ENCODE measurements around the gene CKAP4.

The CKAP4 gene

GRCh38 chr12:106239241-106239950 is 8.4 kb downstream of the CKAP4 start:
- no peak for DNase-seq

DNA sequence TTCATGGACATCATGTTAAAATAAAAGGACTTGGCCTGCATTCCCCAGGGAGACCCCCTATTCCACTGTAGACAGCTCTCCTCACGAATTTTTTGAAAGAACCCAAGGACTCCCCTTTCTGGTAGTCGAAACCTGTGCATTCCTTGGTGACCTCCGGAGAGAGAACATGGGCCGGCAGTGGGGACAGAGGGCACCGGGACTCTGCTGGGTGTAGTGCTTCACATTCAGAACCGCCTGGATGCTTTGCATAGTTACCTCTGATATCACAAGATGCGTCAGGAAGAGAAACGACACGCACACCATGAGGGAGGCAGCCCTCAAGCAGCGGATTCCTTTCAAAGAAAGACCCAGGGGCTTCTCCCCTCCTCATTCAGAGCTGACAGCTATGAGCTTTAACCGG is 9.7 kb downstream of the CKAP4 start:
- DNase-seq, result no peak

- DNase-seq, result no peak
Measured at GRCh38 chr12:106235770-106236169, 12.1 kb downstream of the CKAP4 start.

DNA sequence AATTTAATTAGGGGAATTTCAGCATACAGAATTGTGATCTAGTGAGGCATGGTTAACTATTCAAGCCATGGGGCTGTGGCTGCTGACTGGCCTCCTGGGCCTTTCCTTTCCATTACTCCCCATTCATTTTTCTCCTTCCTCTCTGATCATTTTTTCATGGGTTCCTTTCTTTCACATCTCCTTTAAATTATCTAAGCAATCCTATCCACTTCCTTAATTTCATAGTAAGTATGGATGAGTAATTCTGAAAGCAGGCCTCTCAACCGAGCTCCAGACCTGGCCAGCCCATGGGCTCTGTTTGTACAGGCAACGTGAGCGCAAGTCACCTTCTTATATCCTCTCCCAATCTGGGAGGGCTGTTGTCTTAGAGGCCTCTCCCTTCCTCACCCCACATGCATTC is 13.4 kb downstream of the CKAP4 start:
- no peak for DNase-seq

DNA sequence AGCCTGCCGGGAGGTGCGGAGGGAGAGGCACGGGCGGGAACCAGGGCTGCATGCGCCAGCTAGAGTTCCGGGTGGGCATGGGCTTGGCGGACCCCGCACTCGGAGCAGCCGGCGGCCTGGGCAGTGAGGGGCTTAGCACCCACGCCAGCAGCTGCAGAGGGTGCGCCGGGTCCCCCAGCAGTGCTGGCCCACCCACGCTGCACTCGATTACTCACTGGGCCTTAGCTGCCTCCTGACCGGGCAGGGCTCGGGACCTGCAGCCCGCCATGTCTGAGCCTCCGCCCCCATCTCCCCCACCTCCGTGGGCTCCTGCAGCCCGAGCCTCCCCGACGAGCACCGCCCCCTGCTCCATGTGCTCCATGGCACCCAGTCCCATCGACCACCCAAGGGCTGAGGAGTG is 14.8 kb downstream of the CKAP4 start:
- DNase-seq, result no peak

DNA sequence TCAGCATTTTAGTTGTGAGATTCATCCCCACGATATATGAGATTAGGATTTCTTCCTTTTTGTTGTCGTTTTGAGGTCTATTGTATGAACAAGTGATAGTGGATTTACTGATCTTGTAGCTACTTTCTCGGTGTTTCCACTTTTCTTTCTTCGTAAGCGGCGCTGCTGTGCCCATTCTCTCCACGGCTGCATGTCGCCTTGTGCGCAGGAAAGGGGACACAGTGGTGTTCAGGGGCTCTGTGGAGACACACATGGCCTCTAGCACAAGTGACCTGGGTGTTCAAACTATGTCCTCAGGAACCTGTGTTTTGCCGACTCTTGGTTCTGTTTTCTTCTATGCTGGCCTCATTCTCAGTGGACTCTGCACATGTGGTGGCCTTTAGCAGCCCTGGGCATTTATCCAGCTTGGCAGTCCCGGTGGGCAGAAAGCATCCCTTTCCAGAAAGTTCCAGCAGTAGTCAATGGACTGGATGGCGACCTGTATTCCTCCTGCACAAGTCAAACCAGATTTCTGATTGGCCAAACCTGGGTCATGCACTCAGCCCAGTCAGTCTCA is 18.7 kb downstream of the CKAP4 start:
- DNase-seq, result no peak

DNA sequence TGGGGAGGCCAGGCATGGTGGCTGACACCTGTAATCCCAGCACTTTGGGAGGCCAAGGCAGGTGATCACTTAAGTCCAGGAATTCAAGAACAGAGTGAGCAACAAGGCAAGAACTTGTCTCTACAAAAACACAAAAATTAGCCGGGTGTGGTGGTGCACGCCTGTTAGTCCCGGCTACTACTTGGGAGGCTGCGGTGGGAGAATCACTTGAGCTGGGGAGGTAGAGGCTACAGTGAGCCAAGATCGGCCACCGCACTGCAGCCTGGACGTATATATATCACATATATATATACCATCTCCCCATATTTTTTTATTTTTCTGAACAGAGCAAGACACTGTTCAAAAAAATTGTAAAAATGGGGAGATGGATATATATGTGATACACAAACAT is 19.5 kb downstream of the CKAP4 start:
- DNase-seq, result no peak

- DNase-seq, result peak; percentile 79
Measured at GRCh38 chr12:106227641-106228319, 20.0 kb downstream of the CKAP4 start.

- peak; percentile 51 for DNase-seq
Measured at GRCh38 chr12:106226884-106227640, 20.8 kb downstream of the CKAP4 start.

DNA sequence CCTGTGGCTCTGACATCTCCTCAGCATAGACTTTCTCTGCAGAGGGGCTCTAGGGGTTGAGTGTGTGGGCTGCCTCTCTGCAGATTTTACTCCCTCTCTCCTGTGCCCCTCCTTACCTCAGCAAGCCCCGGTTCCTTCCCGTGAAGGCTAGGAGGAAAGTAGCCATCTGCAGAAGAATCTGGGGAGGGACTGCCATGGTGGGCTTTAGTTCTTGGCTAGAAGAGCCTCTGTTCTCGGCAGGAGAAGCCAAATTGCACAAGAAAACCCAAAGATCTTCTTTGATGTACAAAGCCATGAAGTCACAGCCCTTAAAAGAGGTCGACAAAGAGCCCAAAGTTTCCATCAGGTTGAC is 23.5 kb downstream of the CKAP4 start:
- DNase-seq, result no peak

- DNase-seq, result peak; percentile 58
Measured at GRCh38 chr12:106223485-106224354, 24.1 kb downstream of the CKAP4 start.

DNA sequence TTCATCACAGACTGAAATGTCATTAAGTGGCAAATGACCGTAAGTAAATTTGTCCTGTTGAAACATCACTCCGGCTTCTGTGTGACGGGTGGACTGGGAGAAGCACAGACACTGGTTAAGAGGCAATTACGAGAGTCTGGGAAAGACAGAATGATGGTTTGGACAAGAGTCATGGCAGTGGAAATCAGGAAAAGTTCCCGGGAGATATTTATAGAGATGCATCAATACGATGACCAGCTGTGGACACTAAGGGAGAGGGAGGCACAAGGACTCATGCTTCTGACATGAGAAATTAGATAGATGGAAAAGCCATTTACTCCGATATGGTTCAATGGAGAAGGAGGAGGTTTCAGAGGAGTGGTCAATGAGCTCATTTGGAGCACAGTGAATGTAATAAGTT is 27.3 kb downstream of the CKAP4 start:
- DNase-seq, result no peak

GRCh38 chr12:106219043-106219442 is 28.8 kb downstream of the CKAP4 start:
- DNase-seq, result no peak

GRCh38 chr12:106217706-106218105 is 30.1 kb downstream of the CKAP4 start:
- no peak for DNase-seq

GRCh38 chr12:106214571-106214970 is 33.2 kb downstream of the CKAP4 start:
- DNase-seq, result no peak

DNA sequence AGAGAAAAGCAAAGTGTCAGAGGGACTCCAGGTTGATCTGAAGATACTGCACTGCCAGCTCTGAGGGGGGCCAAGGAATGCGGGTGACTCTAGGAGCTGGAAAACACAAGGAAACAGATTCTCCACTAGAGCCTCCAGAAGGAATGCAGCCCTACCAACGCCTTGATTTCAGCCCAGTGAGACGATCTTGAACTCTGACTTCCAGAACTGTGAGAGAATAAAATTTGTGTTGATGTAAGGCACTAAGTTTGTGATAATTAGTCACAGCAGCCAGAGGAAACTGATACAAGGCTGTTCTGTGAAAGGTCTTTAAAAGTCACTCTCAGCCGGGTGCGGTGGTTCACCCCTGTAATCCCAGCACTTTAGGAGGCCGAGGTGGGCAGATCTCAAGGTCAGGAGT is 34.2 kb downstream of the CKAP4 start:
- no peak for DNase-seq

- DNase-seq, result no peak
Measured at GRCh38 chr12:106211973-106212372, 35.8 kb downstream of the CKAP4 start.

DNA sequence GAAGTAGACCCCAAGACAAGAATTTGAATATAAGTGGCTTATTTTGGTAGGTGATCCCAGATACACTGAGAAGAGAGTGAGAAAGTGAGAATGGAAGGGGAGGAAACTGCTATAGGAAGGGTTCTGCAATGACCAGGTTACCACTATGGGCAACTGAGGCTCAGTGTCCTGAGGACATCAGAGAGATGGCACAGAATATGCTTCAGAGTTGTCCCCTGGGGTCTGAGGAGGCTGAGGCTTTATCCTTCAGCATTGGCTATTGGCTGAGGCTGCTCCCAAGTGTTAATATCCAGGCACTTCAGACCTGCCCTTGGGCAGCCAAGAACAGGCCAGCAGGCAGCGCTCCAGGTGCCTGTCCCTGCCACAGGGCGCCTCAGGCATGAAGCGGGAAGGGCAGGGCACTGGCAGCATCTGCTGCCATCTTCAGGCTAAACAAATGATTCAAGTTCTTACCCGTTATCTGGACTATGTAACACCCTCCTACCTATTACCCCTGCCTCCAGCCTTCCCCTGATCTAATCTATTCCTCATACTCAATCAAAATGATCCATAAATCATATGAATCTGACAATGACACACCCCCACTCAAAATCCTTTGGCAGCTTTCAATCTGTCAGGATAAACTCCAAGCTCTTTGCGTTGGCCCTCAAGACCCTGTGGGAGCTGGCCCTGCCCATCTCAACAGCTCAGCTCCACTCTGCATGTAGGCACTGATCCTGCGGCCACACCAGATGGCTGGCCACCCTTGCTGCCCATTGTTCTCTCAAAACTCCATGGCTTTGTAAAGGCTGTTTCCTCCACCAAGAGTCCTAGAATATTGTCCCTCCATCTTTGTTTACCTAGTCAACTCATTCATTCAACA is 42.4 kb downstream of the CKAP4 start:
- no peak for DNase-seq

- no peak for DNase-seq
Measured at GRCh38 chr12:106204312-106204711, 43.5 kb downstream of the CKAP4 start.

DNA sequence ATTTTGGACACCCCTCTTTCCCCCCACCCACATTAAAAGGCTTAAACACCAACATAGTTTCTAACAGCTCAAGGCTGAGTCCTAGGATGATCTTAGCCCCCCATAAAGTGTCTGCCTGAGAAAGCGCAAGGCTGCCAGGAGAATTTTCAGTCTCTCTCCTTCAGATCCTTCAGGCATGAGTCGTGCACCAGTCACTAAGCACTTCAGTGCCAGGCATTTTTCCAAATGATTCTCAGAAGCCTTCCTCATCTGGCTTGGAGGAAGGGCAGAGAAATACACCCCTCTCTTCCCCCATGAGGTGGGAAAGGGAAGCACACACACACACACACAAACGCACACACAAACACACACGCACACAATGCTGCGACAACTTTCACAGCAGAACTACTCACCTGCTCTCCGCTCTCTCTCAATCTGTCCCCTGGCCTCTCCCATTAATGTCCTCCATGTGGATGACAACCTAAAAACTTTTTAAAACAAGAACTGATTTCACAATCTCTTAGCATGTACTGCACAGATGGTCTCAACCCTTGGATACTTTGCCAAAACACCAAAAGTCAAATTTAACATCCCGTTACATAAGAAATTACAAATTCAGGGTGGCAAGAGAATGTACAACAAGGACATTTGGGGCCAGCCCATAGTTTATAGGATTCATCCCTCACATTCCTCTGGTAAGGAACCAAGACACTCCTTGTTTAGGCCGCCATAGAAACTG is 49.8 kb downstream of the CKAP4 start:
- no peak for DNase-seq

DNA sequence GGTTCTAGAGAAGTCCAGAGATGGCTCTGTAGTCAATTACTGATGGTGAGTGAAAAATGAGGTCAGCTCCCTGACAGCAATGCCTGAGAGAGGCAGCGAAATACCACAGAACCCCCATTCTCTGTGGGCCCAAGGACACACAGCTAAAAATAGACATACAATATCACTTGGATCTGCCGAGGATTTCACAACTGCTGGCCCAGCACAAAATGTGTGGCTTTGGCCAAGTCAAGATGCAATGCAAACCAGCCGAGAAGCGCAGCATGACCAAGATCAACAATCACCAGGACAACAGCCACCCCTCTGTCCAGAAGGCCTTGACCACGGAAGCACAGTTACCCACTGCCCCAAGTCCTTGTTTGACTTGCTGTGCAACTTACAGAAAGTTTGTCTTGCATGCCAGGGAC is 52.2 kb downstream of the CKAP4 start:
- DNase-seq, result no peak

Measured in central memory CD4-positive, alpha-beta T cell (primary cell).